ENCODE results near the gene SFTA2.

GRCh38 chr6:30972816-30973215 is 40.8 kb upstream of the SFTA2 start:
- TF ChIP-seq PCBP2 (IDR thresholded peaks at IDR 0.05; ENCODE audit: low read depth, low read length, poor library complexity, severe bottlenecking): no peak
- no peak for TF ChIP-seq RBFOX2 (IDR thresholded peaks at IDR 0.05; ENCODE audit: low read depth, low read length)
- no peak for TF ChIP-seq CBFA2T2 (conservative IDR thresholded peaks at IDR 0.05)
- no peak for TF ChIP-seq ZKSCAN1 (IDR thresholded peaks at IDR 0.05; ENCODE audit: low read depth, low read length)

All from K562 (cell line).